Ramos (cell line): ENCODE results near the gene PPP2R2B.
"Not testable (repeated sequence)": the region's sequence is repeated elsewhere in the genome, so short reads cannot be mapped to it uniquely, and the experiment has no call there.

Experiments used
- in situ Hi-C: fragments of 300-500 bp; cut with MboI; formaldehyde crosslinking; loops from one replicate; pipeline ENCODE4 v1.14.3; 2022; ENCODE audit warnings: low sequenced_read_pairs; ENCODE audit not compliant: unreplicated experiment

Gene PPP2R2B

GRCh38 chr5:146582051-146582596, 296.4 kb downstream of the PPP2R2B start:
- in situ Hi-C loops = no loop called here

- in situ Hi-C loops = no loop called here
Measured at GRCh38 chr5:146580237-146580636, 298.3 kb downstream of the PPP2R2B start.

- in situ Hi-C loops = no loop called here
Measured at GRCh38 chr5:146574713-146575112, 303.8 kb downstream of the PPP2R2B start.

- in situ Hi-C loops = no loop called here
Measured at GRCh38 chr5:146568161-146568560, 310.4 kb downstream of the PPP2R2B start.

GRCh38 chr5:146565764-146566367, 312.7 kb downstream of the PPP2R2B start:
- in situ Hi-C loops = no loop called here

- in situ Hi-C loops = no loop called here
Measured at GRCh38 chr5:146564007-146564762, 314.4 kb downstream of the PPP2R2B start.

GRCh38 chr5:146562461-146562860, 316.1 kb downstream of the PPP2R2B start:
- in situ Hi-C loops = no loop called here

GRCh38 chr5:146561711-146562110, 316.8 kb downstream of the PPP2R2B start:
- in situ Hi-C loops = no loop called here

- in situ Hi-C loops = no loop called here
Measured at GRCh38 chr5:146560205-146560812, 318.2 kb downstream of the PPP2R2B start.

- in situ Hi-C loops = not testable (repeated sequence)
Measured at GRCh38 chr5:146556884-146557283, 321.7 kb downstream of the PPP2R2B start.

- in situ Hi-C loops = no loop called here
Measured at GRCh38 chr5:146553446-146553845, 325.1 kb downstream of the PPP2R2B start.

- in situ Hi-C loops = loop anchor here (25.0 kb wide), 1 partner anchor 638 kb away; no protein-coding TSS in a partner anchor
Measured at GRCh38 chr5:146549615-146550014, 328.9 kb downstream of the PPP2R2B start.

GRCh38 chr5:146548781-146549449, 329.6 kb downstream of the PPP2R2B start:
- in situ Hi-C loops = loop anchor here (25.0 kb wide), 1 partner anchor 638 kb away; no protein-coding TSS in a partner anchor

- in situ Hi-C loops = loop anchor here (5.0 to 25.0 kb wide), 2 partner anchors 423 to 643 kb away; no protein-coding TSS in a partner anchor
Measured at GRCh38 chr5:146544232-146544631, 334.3 kb downstream of the PPP2R2B start.

- in situ Hi-C loops = loop anchor here (5.0 to 25.0 kb wide), 2 partner anchors 425 to 645 kb away; no protein-coding TSS in a partner anchor
Measured at GRCh38 chr5:146541958-146542849, 336.4 kb downstream of the PPP2R2B start.

GRCh38 chr5:146540414-146540813, 338.1 kb downstream of the PPP2R2B start:
- in situ Hi-C loops = loop anchor here (5.0 to 25.0 kb wide), 2 partner anchors 427 to 647 kb away; no protein-coding TSS in a partner anchor

- in situ Hi-C loops = loop anchor here (5.0 to 25.0 kb wide), 2 partner anchors 427 to 647 kb away; no protein-coding TSS in a partner anchor
Measured at GRCh38 chr5:146539973-146540372, 338.6 kb downstream of the PPP2R2B start.

GRCh38 chr5:146538432-146538831, 340.1 kb downstream of the PPP2R2B start:
- in situ Hi-C loops = loop anchor here (25.0 kb wide), 1 partner anchor 649 kb away; no protein-coding TSS in a partner anchor

- in situ Hi-C loops = loop anchor here (25.0 kb wide), 1 partner anchor 653 kb away; no protein-coding TSS in a partner anchor
Measured at GRCh38 chr5:146533882-146534281, 344.7 kb downstream of the PPP2R2B start.
